KOPT-K1 (cell line): ENCODE results near the gene RFPL1.

Experiments
- H3K27ac ChIP-seq: fragments of 200-600 bp; sonication (generic); 2 replicates; pipeline ENCODE4 v1.5.1; 2016; ENCODE audit warnings: antibody characterized with exemption, mild to moderate bottlenecking, low read depth, low read length; ENCODE audit not compliant: poor library complexity, severe bottlenecking
- H3K36me3 ChIP-seq: fragments of 200-600 bp; sonication (generic); 2 replicates; pipeline ENCODE4 v1.5.1; 2017; ENCODE audit warnings: antibody characterized with exemption, mild to moderate bottlenecking, low read length, moderate library complexity; ENCODE audit not compliant: insufficient read depth
- H3K9me3 ChIP-seq: fragments of 200-600 bp; sonication (generic); 2 replicates; pipeline ENCODE4 v1.5.1; 2017; ENCODE audit warnings: antibody characterized with exemption, low read length, mild to moderate bottlenecking; ENCODE audit not compliant: insufficient read depth, poor library complexity, severe bottlenecking

RFPL1 gene

DNA sequence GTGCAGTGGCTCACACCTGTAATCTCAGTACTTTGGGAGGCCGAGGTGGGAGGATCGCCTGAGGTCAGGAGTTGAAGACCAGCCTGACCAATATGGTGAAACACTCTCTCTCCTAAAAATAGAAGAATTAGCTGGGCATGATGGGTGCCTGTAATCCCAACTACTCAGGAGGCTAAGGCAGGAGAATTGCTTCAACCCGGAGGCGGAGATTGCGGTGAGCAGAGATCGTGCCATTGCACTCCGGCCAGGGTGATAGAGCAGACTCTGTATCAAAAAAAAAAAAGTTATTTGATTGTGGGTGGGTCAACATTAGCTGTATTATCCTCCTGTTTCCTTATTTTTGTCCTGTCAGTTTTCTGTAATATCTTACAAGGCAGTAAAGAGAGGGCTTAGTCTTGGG lies 11.9 kb upstream of the RFPL1 start:
- Histone ChIP-seq H3K36me3 (no peaks in the 10 kb centered on the region), H3K27ac (no peak overlapping the region), H3K9me3 (no peaks in the 10 kb centered on the region)

DNA sequence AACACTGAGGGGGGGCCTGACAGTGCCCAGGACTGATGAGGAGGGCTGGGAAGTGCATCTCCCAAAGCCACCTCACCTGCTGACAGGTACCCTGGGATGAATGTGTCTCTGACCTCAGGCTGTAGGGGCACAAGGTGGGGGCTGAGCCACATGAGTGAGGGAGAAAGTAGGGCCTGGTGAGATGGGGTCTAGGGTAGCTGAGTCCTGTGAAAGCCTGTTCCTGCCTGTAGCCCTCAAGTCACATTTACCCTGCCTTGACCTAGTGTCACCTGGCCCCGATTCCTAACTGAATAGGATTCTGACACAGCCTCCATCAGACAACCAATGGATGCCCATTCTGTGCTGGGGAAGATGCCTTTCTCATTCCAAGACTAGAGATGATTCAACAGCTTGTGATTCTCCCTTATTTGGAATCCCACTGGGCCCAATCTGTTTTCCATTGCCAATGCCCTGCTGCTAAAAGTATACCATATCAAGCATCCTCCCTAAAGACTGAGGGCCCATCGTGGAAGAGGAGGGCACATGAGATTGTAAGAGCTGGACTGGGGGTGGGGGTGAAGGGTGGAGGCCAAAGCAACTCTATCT lies 11.1 kb upstream of the RFPL1 start:
- H3K9me3 ChIP-seq = no peaks in the 10 kb centered on the region
- H3K27ac ChIP-seq = no peak overlapping the region

DNA sequence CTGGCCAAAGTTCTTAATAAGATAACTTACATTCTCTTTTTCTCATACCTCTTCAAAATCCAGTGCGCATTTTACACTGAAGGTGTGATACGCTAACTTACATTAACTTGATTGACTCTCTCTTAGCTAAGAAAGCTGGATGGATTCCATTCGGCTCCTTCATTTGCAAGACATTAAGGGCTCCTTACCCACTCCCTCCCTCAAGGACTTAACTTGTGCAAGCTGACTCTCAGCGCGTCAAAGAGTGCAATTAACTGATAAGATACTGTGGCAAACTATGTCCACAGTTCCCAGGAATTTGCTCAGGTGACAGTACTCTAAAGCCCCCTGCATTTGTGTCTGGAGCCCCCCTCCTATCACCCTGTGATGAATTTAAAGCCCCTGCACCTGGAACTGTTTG lies 6.4 kb upstream of the RFPL1 start:
- no peaks in the 10 kb centered on the region for H3K36me3 ChIP-seq
- no peak overlapping the region for H3K27ac ChIP-seq
- no peaks in the 10 kb centered on the region for H3K9me3 ChIP-seq

More for the DNA sequence above, 11.1 kb upstream of the RFPL1 start:
- H3K36me3 ChIP-seq = no peaks in the 10 kb centered on the region

DNA sequence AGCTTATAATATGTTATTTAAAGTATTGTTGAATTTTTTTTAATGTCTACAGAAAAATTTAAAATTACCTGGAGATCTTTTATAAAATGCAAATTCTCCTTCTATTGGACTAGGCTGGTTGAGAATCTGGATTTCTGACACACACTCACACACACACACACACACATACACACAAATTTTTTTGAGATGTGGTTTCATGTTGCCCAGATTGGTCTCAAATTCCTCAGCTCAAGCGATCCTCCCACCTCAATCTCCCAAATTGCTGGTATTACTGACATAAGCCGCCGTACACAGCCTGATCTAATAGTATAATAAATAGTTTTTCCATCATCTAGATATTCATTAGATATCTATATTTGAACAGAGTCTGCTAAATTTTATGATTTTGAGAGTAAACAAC lies 4.5 kb upstream of the RFPL1 start:
- Histone ChIP-seq H3K36me3 (no peaks in the 10 kb centered on the region), H3K27ac (no peak overlapping the region), H3K9me3 (no peaks in the 10 kb centered on the region)

DNA sequence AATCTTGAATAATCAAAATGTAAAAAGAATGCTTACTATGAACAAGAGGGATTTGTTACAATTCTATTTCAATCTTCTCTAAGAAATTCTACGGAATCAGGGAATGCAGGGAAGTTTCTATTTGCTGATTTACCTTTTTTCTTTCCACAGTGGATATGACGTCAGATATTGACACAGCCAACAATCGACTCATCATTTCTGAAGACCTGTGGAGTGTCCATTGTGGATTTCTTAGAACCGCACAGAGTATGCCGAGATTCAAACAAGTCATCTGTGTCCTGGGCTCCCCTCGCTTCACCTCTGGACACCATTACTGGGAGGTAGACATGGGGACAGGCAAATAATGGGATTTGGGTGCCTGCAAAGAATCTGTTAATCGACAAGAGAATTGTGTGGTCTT lies 4.1 kb upstream of the RFPL1 start:
- Histone ChIP-seq H3K9me3 (no peaks in the 10 kb centered on the region), H3K27ac (no peak overlapping the region), H3K36me3 (no peaks in the 10 kb centered on the region)

DNA sequence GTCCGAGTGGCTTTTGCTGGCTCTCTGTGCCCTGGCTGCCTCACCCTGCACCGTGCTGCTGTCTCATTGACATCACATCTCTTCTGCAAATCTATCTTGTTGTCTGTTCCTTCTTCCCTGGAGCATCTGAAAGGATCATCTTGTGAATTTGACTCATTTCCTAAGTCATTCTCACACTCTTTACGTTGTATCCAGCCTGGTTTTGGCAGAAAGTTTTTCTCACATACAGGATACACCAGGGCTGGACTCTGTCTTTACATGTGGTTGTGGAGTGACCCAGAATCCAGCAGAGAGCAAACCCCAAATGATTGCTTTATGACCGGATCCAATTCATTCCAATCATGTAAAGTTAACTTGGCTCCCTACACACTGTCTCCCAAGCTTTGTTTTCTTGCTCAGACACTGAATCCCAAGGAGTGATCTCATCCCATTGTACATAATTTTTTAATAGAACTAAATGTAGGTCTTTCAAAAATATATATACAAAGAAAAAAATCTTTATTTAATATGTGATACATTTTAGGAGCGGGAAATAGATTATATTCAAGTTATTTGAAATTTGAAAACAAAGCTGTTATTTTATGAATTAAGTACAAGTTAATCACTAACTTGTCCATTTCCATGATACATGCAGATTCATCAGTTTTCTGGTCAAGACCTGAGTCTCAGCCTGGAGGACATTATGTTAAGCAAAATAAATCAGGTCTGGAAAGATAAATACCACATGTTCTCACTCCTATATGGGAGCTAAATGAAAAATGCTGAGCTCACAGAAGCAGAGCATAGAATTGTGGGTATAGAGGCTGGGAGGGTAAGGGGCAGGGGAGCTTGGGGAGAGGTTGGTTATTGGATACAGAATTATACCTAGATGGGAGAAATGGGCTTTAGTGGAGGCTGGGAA lies 2.9 kb upstream of the RFPL1 start:
- H3K9me3 ChIP-seq = no peaks in the 10 kb centered on the region
- H3K36me3 ChIP-seq = no peaks in the 10 kb centered on the region
- no peak overlapping the region for H3K27ac ChIP-seq

GRCh38 chr22:29442976-29443375 lies 4.6 kb downstream of the RFPL1 start:
- H3K9me3 ChIP-seq = no peaks in the 10 kb centered on the region
- H3K36me3 ChIP-seq = no peaks in the 10 kb centered on the region
- no peak overlapping the region for H3K27ac ChIP-seq

DNA sequence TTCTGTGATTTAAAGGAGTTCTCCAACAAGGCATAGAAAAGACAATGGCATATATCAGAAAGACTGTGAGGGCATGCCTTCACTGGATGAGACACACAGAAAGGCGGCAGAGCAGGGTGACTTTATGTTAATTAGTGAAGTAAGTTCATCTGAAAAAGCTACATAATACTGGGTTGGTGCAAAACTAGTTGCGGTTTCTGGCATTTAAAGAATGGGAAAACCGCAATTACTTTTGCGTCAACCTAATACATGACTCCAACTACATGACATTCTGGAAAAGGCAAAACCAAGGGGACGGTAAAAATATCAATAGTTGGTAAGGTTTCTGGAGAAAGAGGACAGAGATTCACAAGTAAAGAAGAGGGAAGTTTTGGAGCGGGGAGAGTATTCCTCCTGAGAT lies 5.1 kb downstream of the RFPL1 start:
- H3K36me3 ChIP-seq = no peaks in the 10 kb centered on the region
- H3K9me3 ChIP-seq = no peaks in the 10 kb centered on the region
- H3K27ac ChIP-seq = no peak overlapping the region

- Histone ChIP-seq H3K36me3 (no peaks in the 10 kb centered on the region), H3K27ac (no peak overlapping the region), H3K9me3 (no peaks in the 10 kb centered on the region)
Measured at GRCh38 chr22:29443861-29444792, 5.7 kb downstream of the RFPL1 start.

DNA sequence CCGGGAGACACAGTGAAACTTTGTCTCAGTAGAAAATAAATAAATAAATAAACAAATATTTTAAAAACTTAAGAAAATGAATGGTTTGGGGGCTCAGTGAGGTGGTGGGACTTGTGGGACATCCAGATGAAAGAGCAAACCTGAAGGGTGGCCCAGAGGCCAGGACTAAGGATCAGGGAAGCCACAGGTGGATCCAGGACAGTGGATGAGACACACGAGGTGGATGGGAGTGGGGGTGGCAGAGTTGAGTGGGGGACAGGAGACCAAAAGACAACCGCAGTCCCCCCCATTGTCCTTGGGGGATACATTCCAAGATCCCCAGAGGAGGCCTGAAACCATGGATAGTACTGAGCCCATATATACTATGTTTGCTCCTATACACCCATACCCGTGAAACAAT lies 7.1 kb downstream of the RFPL1 start:
- Histone ChIP-seq H3K36me3 (no peaks in the 10 kb centered on the region), H3K27ac (no peak overlapping the region), H3K9me3 (no peaks in the 10 kb centered on the region)

DNA sequence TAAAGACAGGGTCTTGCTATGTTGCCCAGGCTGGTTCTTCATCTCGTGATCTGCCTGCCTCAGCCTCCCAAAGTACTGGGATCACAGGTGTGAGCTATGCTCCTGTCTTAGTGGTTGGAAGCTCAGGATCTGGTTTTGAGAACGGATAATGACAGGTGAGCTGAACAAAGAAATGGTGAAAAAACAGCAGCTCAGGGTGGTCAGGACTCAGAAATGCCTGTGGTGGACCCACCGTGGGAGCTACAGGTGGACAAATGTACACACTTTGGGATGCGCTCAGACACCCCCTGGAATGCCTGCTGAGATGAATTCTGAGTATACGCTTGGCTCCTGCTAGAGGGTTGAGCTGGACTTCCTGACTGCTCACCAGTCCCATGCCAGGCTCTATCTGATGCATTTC lies 9.5 kb downstream of the RFPL1 start:
- Histone ChIP-seq H3K36me3 (no peaks in the 10 kb centered on the region), H3K27ac (no peak overlapping the region), H3K9me3 (no peaks in the 10 kb centered on the region)

- H3K27ac ChIP-seq = no peak overlapping the region
- H3K36me3 ChIP-seq = no peaks in the 10 kb centered on the region
- no peaks in the 10 kb centered on the region for H3K9me3 ChIP-seq
Measured at GRCh38 chr22:29449296-29449875, 11.0 kb downstream of the RFPL1 start.

GRCh38 chr22:29450222-29450621 lies 11.8 kb downstream of the RFPL1 start:
- Histone ChIP-seq H3K36me3 (no peaks in the 10 kb centered on the region), H3K9me3 (no peaks in the 10 kb centered on the region), H3K27ac (no peak overlapping the region)

GRCh38 chr22:29451863-29452262 lies 13.5 kb downstream of the RFPL1 start:
- H3K36me3 ChIP-seq = no peaks in the 10 kb centered on the region
- no peaks in the 10 kb centered on the region for H3K9me3 ChIP-seq
- H3K27ac ChIP-seq = no peak overlapping the region

DNA sequence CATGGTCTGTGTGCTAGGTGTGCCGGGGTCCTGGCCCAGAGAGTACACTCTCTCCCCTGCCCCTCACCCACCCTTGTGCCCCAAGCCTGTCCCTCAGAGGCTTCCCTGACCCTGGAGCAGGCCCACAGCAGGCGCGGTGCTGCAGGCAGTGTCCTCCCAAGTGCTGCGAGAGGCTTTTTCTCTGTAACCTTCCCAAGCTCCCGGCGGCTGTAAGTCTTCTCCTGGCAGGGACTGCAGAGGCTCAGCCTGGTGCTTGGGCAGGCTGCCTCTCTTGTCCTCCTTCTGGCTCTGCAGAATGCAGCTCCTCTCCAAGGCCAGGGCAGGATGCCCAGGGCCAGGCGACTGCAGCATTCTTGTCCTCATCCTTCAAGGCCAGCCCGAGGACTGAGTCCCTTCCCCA lies 15.9 kb downstream of the RFPL1 start:
- no peak overlapping the region for H3K27ac ChIP-seq
- H3K9me3 ChIP-seq = no peaks in the 10 kb centered on the region
- H3K36me3 ChIP-seq = no peaks in the 10 kb centered on the region
